Heart left ventricle (tissue), 16 donors: ENCODE data around the gene GNB4. TPM values are rescaled to one million over a fixed set of nuclear protein-coding genes. Genes with fewer than 3 reads are reported as not detected.

ENCODE experiments used
- ATAC-seq, 4 donors: fragments of 200-7000 bp; cut with Tn5 transposase; one replicate each; pipeline ENCODE4 v1.9.1; 2020 to 2022; ENCODE audit warnings: moderate library complexity in 4 of 4, mild to moderate bottlenecking in 3 of 4, moderate number of reproducible peaks in 1 of 4
- DNase-seq, 5 donors: peaks; one replicate each; pipeline ENCODE4 v3.0.0-alpha.2; 2020
- H3K27ac ChIP-seq, 12 donors: fragments of 200-600 bp; sonication (generic) in 4 of 12; one replicate each; pipeline versions ENCODE4 v1.5.0 to v1.8.0; 2016 to 2022; ENCODE audit warnings: mild to moderate bottlenecking in 2 of 12
- H3K27me3 ChIP-seq, 9 donors: fragments of 200-600 bp; sonication (generic) in 2 of 9; one replicate each; pipeline versions ENCODE4 v1.5.1 to v1.8.0; 2016 to 2022; ENCODE audit warnings: mild to moderate bottlenecking in 3 of 9
- H3K36me3 ChIP-seq, 9 donors: fragments of 200-600 bp; sonication (generic) in 2 of 9; one replicate each; pipeline versions ENCODE4 v1.5.0 to v1.8.0; 2018 to 2022; ENCODE audit warnings: mild to moderate bottlenecking in 2 of 9
- H3K4me1 ChIP-seq, 12 donors: fragments of 200-600 bp; sonication (generic) in 4 of 12; one replicate each; pipeline versions ENCODE4 v1.5.0 to v1.8.0; 2016 to 2022; ENCODE audit warnings: mild to moderate bottlenecking in 3 of 12
- H3K4me3 ChIP-seq, 12 donors: fragments of 200-600 bp; sonication (generic) in 4 of 12; one replicate each; pipeline versions ENCODE4 v1.5.0 to v1.8.0; 2017 to 2022; ENCODE audit warnings: mild to moderate bottlenecking in 9 of 12, moderate library complexity in 4 of 12
- H3K9me3 ChIP-seq, 12 donors: fragments of 200-600 bp; sonication (generic) in 4 of 12; one replicate each; pipeline versions ENCODE4 v1.5.0 to v1.8.0; 2016 to 2022; ENCODE audit warnings: mild to moderate bottlenecking in 1 of 12
- POLR2A ChIP-seq, 2 donors: fragments of 450-650 bp; IDR thresholded peaks; one replicate each; pipeline ENCODE4 v1.6.1; 2017; ENCODE audit warnings: antibody characterized with exemption in 2 of 2, mild to moderate bottlenecking in 2 of 2, moderate library complexity in 2 of 2
- whole genome bisulfite sequencing, 4 donors: extraction: QIAGEN DNeasy Blood & Tissue Kit in 2 of 4; methylation state at CpG; one replicate each; pipeline versions ENCODE4 v1.1.5 to v1.1.7; 2013 to 2018; 5-methylcytosine and 5-hydroxymethylcytosine counted together
- intact Hi-C, 10 donors: fragments of 100-400 bp; cut with DNase I; formaldehyde crosslinking; loops; one replicate each; pipeline versions ENCODE4 v1.11.1 to v1.14.2; 2022
- polyA plus RNA-seq, 2 donors: library from polyadenylated mRNA; stranded (reverse); fragments of 200-250 nt; gene quantifications; one replicate each; pipeline ENCODE4 v1.2.3, GENCODE V29; 2013
- total RNA-seq, 9 donors: library from RNA; depleted of rRNA in 2 of 9; stranded (reverse); fragments of >200 nt in 2 of 9; fragmentation: NEBNext Ultra II Directional in 3 of 9; extraction: Animal tissue kit (Norgen Biotek cat#: 25700) in 3 of 9; gene quantifications; one replicate each; pipeline versions ENCODE4 v1.1.0 to v1.2.4, GENCODE V29; 2016 to 2023
- TF ChIP-seq, protein P1 (sequence below), 12 donors: fragments of 200-600 bp; sonication (generic) in 4 of 12; IDR thresholded peaks; one replicate each; pipeline versions ENCODE4 v1.5.0 to v1.8.0; 2018 to 2022; ENCODE audit warnings: antibody characterized with exemption in 12 of 12, mild to moderate bottlenecking in 5 of 12
- donor health status: ischemic (EF 13 %, LVEDD 7.1; RV severe dilation, severe dysfunction).
- donor health status: healthy with polysubstance abuse.
- donor health status: DM: no; HTN: yes; CAD: no.
- donor health status: DM: no; HTN: no; CAD: no.
- donor health status: ischemic (EF 25% LVEDD 6.9; RV normal size, moderate dysfunction).
- donor health status: ischemic (EF 25% LVEDD 5.7; RV mildly dilated, moderate dysfunction).
- donor health status: healthy.
- donor health status: DM: yes; HTN: yes; CAD: no.
- donor health status: ischemic (EF 35%, LVEDD 5.7; RV mildly dilated, moderate dysfunction).
- donor health status: nonischemic (EF 11% LVEDD 7.7; RV severe dilation, severe dysfunction).
- donor health status: DM: yes; HTN: yes; CAD: no.
- donor health status: PGD.
- donor health status: ischemic (EF 29% LVEDD 5.4; RV normal size, mild dysfunction).
- donor health status: nonischemic (EF 23%, LVEDD 6.1; RV moderate dilation, normal function).

GNB4 gene
- total and polyA plus RNA-seq, 11 donors, result 6.1 to 75.1 (median 12.5) TPM

DNA sequence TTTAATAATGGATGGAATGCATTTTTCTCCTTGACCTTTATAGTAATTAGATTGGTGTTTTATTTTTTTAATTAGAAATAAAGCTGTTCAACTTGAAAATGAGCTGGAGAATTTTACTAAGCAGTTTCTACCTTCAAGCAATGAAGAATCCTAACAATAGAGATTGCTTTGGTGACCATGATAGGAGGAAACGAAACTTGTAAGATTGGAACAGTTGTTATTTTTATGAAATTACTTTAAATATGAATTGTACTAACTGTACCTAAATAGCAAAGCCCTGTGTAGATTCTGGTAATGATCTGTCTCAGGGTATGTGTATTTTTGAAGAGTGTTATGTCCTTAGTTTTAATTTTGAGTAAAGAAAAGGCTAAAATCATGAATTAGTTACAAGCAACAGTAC is 59.4 kb downstream of the GNB4 start:
- ATAC-seq (no peak), DNase-seq (no peak)
- TF ChIP-seq, protein P1, sequence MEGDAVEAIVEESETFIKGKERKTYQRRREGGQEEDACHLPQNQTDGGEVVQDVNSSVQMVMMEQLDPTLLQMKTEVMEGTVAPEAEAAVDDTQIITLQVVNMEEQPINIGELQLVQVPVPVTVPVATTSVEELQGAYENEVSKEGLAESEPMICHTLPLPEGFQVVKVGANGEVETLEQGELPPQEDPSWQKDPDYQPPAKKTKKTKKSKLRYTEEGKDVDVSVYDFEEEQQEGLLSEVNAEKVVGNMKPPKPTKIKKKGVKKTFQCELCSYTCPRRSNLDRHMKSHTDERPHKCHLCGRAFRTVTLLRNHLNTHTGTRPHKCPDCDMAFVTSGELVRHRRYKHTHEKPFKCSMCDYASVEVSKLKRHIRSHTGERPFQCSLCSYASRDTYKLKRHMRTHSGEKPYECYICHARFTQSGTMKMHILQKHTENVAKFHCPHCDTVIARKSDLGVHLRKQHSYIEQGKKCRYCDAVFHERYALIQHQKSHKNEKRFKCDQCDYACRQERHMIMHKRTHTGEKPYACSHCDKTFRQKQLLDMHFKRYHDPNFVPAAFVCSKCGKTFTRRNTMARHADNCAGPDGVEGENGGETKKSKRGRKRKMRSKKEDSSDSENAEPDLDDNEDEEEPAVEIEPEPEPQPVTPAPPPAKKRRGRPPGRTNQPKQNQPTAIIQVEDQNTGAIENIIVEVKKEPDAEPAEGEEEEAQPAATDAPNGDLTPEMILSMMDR (IDR thresholded peaks at IDR 0.05), result no peak
- no peak for TF ChIP-seq POLR2A (IDR thresholded peaks at IDR 0.05)
- H3K4me3 ChIP-seq, result no peak overlapping the region
- intact Hi-C loops, result no loop called here
- peaks cover 0 to 97% (median 80%) of the 10 kb centered on the region in 9 donors for H3K36me3 ChIP-seq
- no peaks in the 10 kb centered on the region for H3K9me3 ChIP-seq
- 88 to 94% (median 89%) methylated on average over 1 of the region's 1 CpG for WGBS, 4 donors
- no peak overlapping the region for H3K27ac ChIP-seq
- no peaks in the 10 kb centered on the region for H3K27me3 ChIP-seq
- H3K4me1 ChIP-seq, result peaks cover 0 to 5% (median 0%) of the 10 kb centered on the region in 12 donors

GRCh38 chr3:179376474-179376873 is 74.8 kb downstream of the GNB4 start:
- Histone ChIP-seq H3K4me1 (no peaks in the 10 kb centered on the region), H3K9me3 (no peaks in the 10 kb centered on the region), H3K4me3 (no peak overlapping the region), H3K27me3 (no peaks in the 10 kb centered on the region), H3K36me3 (peaks cover 0 to 99% (median 83%) of the 10 kb centered on the region in 9 donors), H3K27ac (no peak overlapping the region)
- 89 to 94% (median 92%) methylated on average over 1 of the region's 1 CpG for WGBS, 4 donors
- ATAC-seq, result no peak
- intact Hi-C loops, result no loop called here
- TF ChIP-seq, protein P1 (IDR thresholded peaks at IDR 0.05), result no peak
- TF ChIP-seq POLR2A (IDR thresholded peaks at IDR 0.05), result no peak
- no peak for DNase-seq

GRCh38 chr3:179375091-179375999 is 75.9 kb downstream of the GNB4 start:
- intact Hi-C loops, result no loop called here
- H3K9me3 ChIP-seq, result no peaks in the 10 kb centered on the region
- H3K4me1 ChIP-seq, result no peaks in the 10 kb centered on the region
- H3K27me3 ChIP-seq, result no peaks in the 10 kb centered on the region
- ATAC-seq (no peak), DNase-seq (no peak)
- WGBS, 4 donors, result 87 to 92% (median 91%) methylated on average over 12 of the region's 12 CpGs
- TF ChIP-seq, protein P1 (IDR thresholded peaks at IDR 0.05), result no peak
- no peak for TF ChIP-seq POLR2A (IDR thresholded peaks at IDR 0.05)
- H3K27ac ChIP-seq, result no peak overlapping the region
- H3K4me3 ChIP-seq, result no peak overlapping the region
- peaks cover 0 to 99% (median 83%) of the 10 kb centered on the region in 9 donors for H3K36me3 ChIP-seq

GRCh38 chr3:179373938-179374337 is 77.3 kb downstream of the GNB4 start:
- Histone ChIP-seq H3K4me1 (no peaks in the 10 kb centered on the region), H3K27me3 (no peaks in the 10 kb centered on the region), H3K4me3 (no peak overlapping the region), H3K27ac (no peak overlapping the region), H3K36me3 (peaks cover 0 to 99% (median 83%) of the 10 kb centered on the region in 9 donors), H3K9me3 (no peaks in the 10 kb centered on the region)
- ATAC-seq (no peak), DNase-seq (no peak)
- intact Hi-C loops, result no loop called here
- 96 to 98% (median 97%) methylated on average over 6 of the region's 6 CpGs for WGBS, 4 donors
- TF ChIP-seq, protein P1 (IDR thresholded peaks at IDR 0.05), result no peak
- TF ChIP-seq POLR2A (IDR thresholded peaks at IDR 0.05), result no peak
